Measurements from ENCODE around the gene HHAT. TPM values are rescaled to one million over a fixed set of nuclear protein-coding genes. Genes with fewer than 3 reads are reported as not detected.

The HHAT gene
- total and polyA plus RNA-seq, 7 donors = 0.11 to 0.64 (median 0.16) TPM

GRCh38 chr1:210396541-210396940 lies 67.8 kb downstream of the HHAT start:
- no peak for ATAC-seq
- no peaks in the 10 kb centered on the region for H3K36me3 ChIP-seq (ENCODE audit: insufficient read depth in 1 of 2, low read depth in 1 of 2)
- H3K27me3 ChIP-seq (ENCODE audit: insufficient read depth in 3 of 3, low read length in 2 of 3) = no peaks in the 10 kb centered on the region
- WGBS, 3 donors = 99 to 100% (median 100%) methylated on average over 1 of the region's 1 CpG
- no peaks in the 10 kb centered on the region for H3K9me3 ChIP-seq
- TF ChIP-seq CTCF (IDR thresholded peaks at IDR 0.05) = no peak
- no peak overlapping the region for H3K4me3 ChIP-seq
- no peak for DNase-seq
- no peaks in the 10 kb centered on the region for H3K4me1 ChIP-seq
- H3K27ac ChIP-seq = no peak overlapping the region
- intact Hi-C loops (cut with DNase I) = no loop called here

GRCh38 chr1:210397252-210397651 lies 68.5 kb downstream of the HHAT start:
- Histone ChIP-seq H3K36me3 (ENCODE audit: insufficient read depth in 1 of 2, low read depth in 1 of 2) (no peaks in the 10 kb centered on the region), H3K9me3 (no peaks in the 10 kb centered on the region), H3K27me3 (ENCODE audit: insufficient read depth in 3 of 3, low read length in 2 of 3) (no peaks in the 10 kb centered on the region), H3K4me1 (no peaks in the 10 kb centered on the region), H3K4me3 (no peak overlapping the region), H3K27ac (no peak overlapping the region)
- ATAC-seq = no peak
- WGBS, 3 donors = 79 to 91% (median 81%) methylated on average over 1 of the region's 1 CpG
- intact Hi-C loops (cut with DNase I) = no loop called here
- no peak for TF ChIP-seq CTCF (IDR thresholded peaks at IDR 0.05)
- DNase-seq = no peak

GRCh38 chr1:210397681-210398080 lies 69.0 kb downstream of the HHAT start:
- DNase-seq (no peak), ATAC-seq (no peak)
- no peaks in the 10 kb centered on the region for H3K36me3 ChIP-seq (ENCODE audit: insufficient read depth in 1 of 2, low read depth in 1 of 2)
- no peaks in the 10 kb centered on the region for H3K4me1 ChIP-seq
- no peak overlapping the region for H3K27ac ChIP-seq
- H3K4me3 ChIP-seq = no peak overlapping the region
- 95 to 97% (median 96%) methylated on average over 5 of the region's 5 CpGs for WGBS, 3 donors
- intact Hi-C loops (cut with DNase I) = no loop called here
- H3K9me3 ChIP-seq = no peaks in the 10 kb centered on the region
- TF ChIP-seq CTCF (IDR thresholded peaks at IDR 0.05) = no peak
- H3K27me3 ChIP-seq (ENCODE audit: insufficient read depth in 3 of 3, low read length in 2 of 3) = no peaks in the 10 kb centered on the region

GRCh38 chr1:210398466-210398865 lies 69.8 kb downstream of the HHAT start:
- ATAC-seq = no peak
- no peak overlapping the region for H3K27ac ChIP-seq
- no peaks in the 10 kb centered on the region for H3K27me3 ChIP-seq (ENCODE audit: insufficient read depth in 3 of 3, low read length in 2 of 3)
- intact Hi-C loops (cut with DNase I) = no loop called here
- no peaks in the 10 kb centered on the region for H3K9me3 ChIP-seq
- TF ChIP-seq CTCF (IDR thresholded peaks at IDR 0.05) = no peak
- no peaks in the 10 kb centered on the region for H3K36me3 ChIP-seq (ENCODE audit: insufficient read depth in 1 of 2, low read depth in 1 of 2)
- H3K4me1 ChIP-seq = no peaks in the 10 kb centered on the region
- no peak for DNase-seq
- H3K4me3 ChIP-seq = no peak overlapping the region
- 47 to 69% (median 55%) methylated on average over 1 of the region's 1 CpG for WGBS, 3 donors
